A549 (cell line): ENCODE measurements around the gene SLC49A3. TPM values are rescaled to one million over a fixed set of nuclear protein-coding genes. Genes with fewer than 3 reads are reported as not detected.

Experiments used
- ATAC-seq, 2 experiments: fragments of 200-7000 bp in 1 of 2; fragments of >200 bp in 1 of 2; cut with Nextera tagmentation in 1 of 2; cut with Tn5 transposase in 1 of 2; 3 replicates each; pipeline versions ENCODE4 v1.8.0 to v1.9.1; 2018 to 2020; ENCODE audit warnings: mild to moderate bottlenecking in 1 of 2, moderate library complexity in 1 of 2
- CTCF ChIA-PET: fragments of 300-600 bp; sonication (Branson Sonifier 250); formaldehyde crosslinking; extraction: SDS; loops from one replicate; lab custom pipeline; 2021; ENCODE audit warnings: antibody characterized with exemption, inconsistent platforms; lab: Yijun Ruan, JAX
- POLR2A ChIA-PET: fragments of 350-600 bp; formaldehyde crosslinking; extraction: SDS; loops from one replicate; lab custom pipeline; 2021; ENCODE audit warnings: antibody characterized with exemption, inconsistent platforms; lab: Yijun Ruan, JAX
- DNase-seq, 2 experiments: peaks; one replicate each; pipeline versions ENCODE4 v3.0.0 to v3.0.0-alpha.2; 2011 to 2016; ENCODE audit warnings: low read depth in 1 of 2, low spot score in 1 of 2
- FAIRE-seq: peaks from 2 replicates; lab custom pipeline; 2011; peaks lifted over from hg19 to GRCh38; lab: Jason Lieb, UNC
- H3K27ac ChIP-seq, 2 experiments: fragments of >200 bp; sonication (Bioruptor Twin); formaldehyde crosslinking; 3 replicates each; pipeline ENCODE4 v1.5.1; 2016 to 2017
- H3K4me1 ChIP-seq: fragments of >200 bp; sonication (Bioruptor Twin); formaldehyde crosslinking; 3 replicates; pipeline ENCODE4 v1.6.1; 2016
- H3K4me2 ChIP-seq: fragments of >200 bp; sonication (Bioruptor Twin); formaldehyde crosslinking; 3 replicates; pipeline ENCODE4 v1.6.1; 2016
- H3K4me3 ChIP-seq: fragments of >200 bp; sonication (Bioruptor Twin); formaldehyde crosslinking; 3 replicates; pipeline ENCODE4 v1.5.1; 2016
- H3K9me3 ChIP-seq: fragments of >200 bp; sonication (Bioruptor Twin); formaldehyde crosslinking; 3 replicates; pipeline ENCODE4 v1.6.1; 2016
- ATOH8 ChIP-seq: fragments of 250-450 bp; sonication (Bioruptor Pico); IDR thresholded peaks from 2 replicates; pipeline ENCODE4 v1.5.0; 2020; ENCODE audit warnings: low read depth, mild to moderate bottlenecking, moderate library complexity
- CEBPB ChIP-seq, 2 experiments: fragments of >200 bp in 1 of 2; sonication (Bioruptor Twin) in 1 of 2; formaldehyde crosslinking in 1 of 2; IDR thresholded peaks; 2 replicates each; pipeline ENCODE4 v1.6.1; 2012 to 2016
- EHF ChIP-seq: fragments of 250-450 bp; sonication (Bioruptor Pico); IDR thresholded peaks from 2 replicates; pipeline ENCODE4 v1.5.0; 2020; ENCODE audit warnings: mild to moderate bottlenecking
- ELK1 ChIP-seq: fragments of 150-350 bp; IDR thresholded peaks from 2 replicates; pipeline ENCODE4 v1.6.1; 2014; ENCODE audit warnings: low read depth, mild to moderate bottlenecking, low read length
- EP300 ChIP-seq, 2 experiments: fragments of >200 bp; sonication (Bioruptor Twin); formaldehyde crosslinking; IDR thresholded peaks; 2 replicates in 1 of 2; 3 replicates in 1 of 2; pipeline ENCODE4 v1.6.1; 2016 to 2017
- FOSB ChIP-seq: fragments of 250-450 bp; sonication (Bioruptor Pico); IDR thresholded peaks from 2 replicates; pipeline ENCODE4 v1.5.0; 2020; ENCODE audit warnings: mild to moderate bottlenecking, moderate library complexity
- FOXS1 ChIP-seq: fragments of 250-450 bp; sonication (Bioruptor Pico); IDR thresholded peaks from 2 replicates; pipeline ENCODE4 v1.5.0; 2020; ENCODE audit warnings: mild to moderate bottlenecking, moderate library complexity
- HOXA7 ChIP-seq: fragments of 250-450 bp; sonication (Bioruptor Pico); IDR thresholded peaks from 2 replicates; pipeline ENCODE4 v1.5.0; 2020; ENCODE audit warnings: mild to moderate bottlenecking, moderate library complexity
- JUN ChIP-seq, 2 experiments: fragments of >200 bp; sonication (Bioruptor Twin); formaldehyde crosslinking; IDR thresholded peaks; 2 replicates in 1 of 2; 3 replicates in 1 of 2; pipeline ENCODE4 v1.6.1; 2016 to 2017
- KDM1A ChIP-seq: fragments of 200-600 bp; sonication (generic); IDR thresholded peaks from 2 replicates; pipeline ENCODE4 v1.6.1; 2016; ENCODE audit warnings: low read depth, mild to moderate bottlenecking
- KDM5A ChIP-seq: fragments of 200-600 bp; sonication (generic); IDR thresholded peaks from 2 replicates; pipeline ENCODE4 v1.6.1; 2016; ENCODE audit warnings: antibody characterized with exemption, mild to moderate bottlenecking
- MYC ChIP-seq: IDR thresholded peaks from 2 replicates; pipeline ENCODE4 v1.6.1; 2012; ENCODE audit warnings: mild to moderate bottlenecking, inconsistent platforms, low read length, improper control_type of control experiment, borderline replicate concordance
- NFE2L2 ChIP-seq: fragments of 150-350 bp; conservative IDR thresholded peaks from 2 replicates; pipeline ENCODE4 v1.6.1; 2014; ENCODE audit warnings: low read length
- PBX3 ChIP-seq: IDR thresholded peaks from 2 replicates; pipeline ENCODE4 v1.6.1; 2012
- RAD21 ChIP-seq, 2 experiments: fragments of >200 bp in 1 of 2; sonication (Bioruptor Twin) in 1 of 2; formaldehyde crosslinking in 1 of 2; IDR thresholded peaks in 1 of 2; conservative IDR thresholded peaks in 1 of 2; 2 replicates in 1 of 2; 3 replicates in 1 of 2; pipeline ENCODE4 v1.6.1; 2012 to 2018; ENCODE audit warnings: inconsistent platforms in 1 of 2
- RARB ChIP-seq: fragments of 250-450 bp; sonication (Bioruptor Pico); IDR thresholded peaks from 2 replicates; pipeline ENCODE4 v1.8.0; 2021; ENCODE audit warnings: mild to moderate bottlenecking, moderate library complexity
- SMC3 ChIP-seq: fragments of >200 bp; sonication (Bioruptor Twin); formaldehyde crosslinking; IDR thresholded peaks from 3 replicates; pipeline ENCODE4 v1.6.1; 2018; ENCODE audit warnings: inconsistent platforms
- ZC3H11A ChIP-seq: fragments of 450-650 bp; IDR thresholded peaks from 2 replicates; pipeline ENCODE4 v1.6.1; 2014; ENCODE audit warnings: antibody characterized with exemption, mild to moderate bottlenecking
- WGBS: methylation state at CpG from one replicate; pipeline ENCODE4 v1.1.6; 2017; ENCODE audit errors: missing lambda C conversion rate; 5-methylcytosine and 5-hydroxymethylcytosine counted together
- polyA plus RNA-seq, 4 experiments: library from polyadenylated mRNA; depleted of rRNA in 3 of 4; stranded (reverse); fragments of >200 nt; fragmentation: RNase III in 1 of 4; extraction: RNeasy Plus Mini Kit Qiagen cat#74134 plus additional on column Dnase treatment in 1 of 4; gene quantifications; 2 replicates in 3 of 4; 3 replicates in 1 of 4; pipeline ENCODE4 v1.2.3, GENCODE V29; 2011 to 2017
- TF ChIP-seq, protein P1 (sequence below): IDR thresholded peaks from 2 replicates; pipeline ENCODE4 v1.6.1; 2012; ENCODE audit warnings: low read depth, borderline replicate concordance
- TF ChIP-seq, protein P2 (sequence below): fragments of 450-650 bp; IDR thresholded peaks from 2 replicates; pipeline ENCODE4 v1.6.1; 2014; ENCODE audit warnings: antibody characterized with exemption

The SLC49A3 gene
- polyA plus RNA-seq, 2 of the 4 experiments (the other 2 are of a cell fraction): 0.05 to 0.12 TPM

- TF ChIP-seq MYC (no peak), SMC3 (no peak), FOSB (no peak), RARB (CRISPR knock-in tag) (no peak), ZC3H11A (no peak), NFE2L2 (no peak), HOXA7 (CRISPR knock-in tag) (no peak), CEBPB (IDR thresholded peaks at IDR 0.05) (no peak)
Observed at GRCh38 chr4:650951-651883, 37.7 kb downstream of the SLC49A3 start (continued).

GRCh38 chr4:650461-650860 is 38.5 kb downstream of the SLC49A3 start:
- no peak for TF ChIP-seq ATOH8 (CRISPR knock-in tag)
- TF ChIP-seq PBX3: no peak
- TF ChIP-seq EHF (CRISPR knock-in tag): no peak
- TF ChIP-seq, protein P1, sequence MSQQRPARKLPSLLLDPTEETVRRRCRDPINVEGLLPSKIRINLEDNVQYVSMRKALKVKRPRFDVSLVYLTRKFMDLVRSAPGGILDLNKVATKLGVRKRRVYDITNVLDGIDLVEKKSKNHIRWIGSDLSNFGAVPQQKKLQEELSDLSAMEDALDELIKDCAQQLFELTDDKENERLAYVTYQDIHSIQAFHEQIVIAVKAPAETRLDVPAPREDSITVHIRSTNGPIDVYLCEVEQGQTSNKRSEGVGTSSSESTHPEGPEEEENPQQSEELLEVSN: no peak
- TF ChIP-seq, protein P2, sequence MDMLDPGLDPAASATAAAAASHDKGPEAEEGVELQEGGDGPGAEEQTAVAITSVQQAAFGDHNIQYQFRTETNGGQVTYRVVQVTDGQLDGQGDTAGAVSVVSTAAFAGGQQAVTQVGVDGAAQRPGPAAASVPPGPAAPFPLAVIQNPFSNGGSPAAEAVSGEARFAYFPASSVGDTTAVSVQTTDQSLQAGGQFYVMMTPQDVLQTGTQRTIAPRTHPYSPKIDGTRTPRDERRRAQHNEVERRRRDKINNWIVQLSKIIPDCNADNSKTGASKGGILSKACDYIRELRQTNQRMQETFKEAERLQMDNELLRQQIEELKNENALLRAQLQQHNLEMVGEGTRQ: no peak
- no peak for TF ChIP-seq KDM5A
- TF ChIP-seq JUN (IDR thresholded peaks at IDR 0.05): no peak
- TF ChIP-seq FOXS1 (CRISPR knock-in tag): no peak
- TF ChIP-seq SMC3: no peak
- no peak for TF ChIP-seq RAD21 (conservative IDR thresholded peaks at IDR 0.05 in 1 of 2, IDR thresholded peaks at IDR 0.05 in 1 of 2)
- TF ChIP-seq ELK1: no peak
- TF ChIP-seq KDM1A: no peak
- TF ChIP-seq ZC3H11A: no peak
- no peak for TF ChIP-seq EP300 (IDR thresholded peaks at IDR 0.05)
- DNase-seq: no peak
- H3K9me3 ChIP-seq: no peaks in the 10 kb centered on the region
- FAIRE-seq: no peak
- CTCF ChIA-PET: no interaction called here
- no peak overlapping the region for H3K27ac ChIP-seq
- no peaks in the 10 kb centered on the region for H3K4me1 ChIP-seq
- H3K4me2 ChIP-seq: no peak overlapping the region
- WGBS: 92% methylated on average over 8 of the region's 18 CpGs
- ATAC-seq: no peak
- H3K4me3 ChIP-seq: no peak overlapping the region
- POLR2A ChIA-PET: no interaction called here
